Breast epithelium (tissue), 4 donors: ENCODE data around the gene FAM187B. TPM values are rescaled to one million over a fixed set of nuclear protein-coding genes. Genes with fewer than 3 reads are reported as not detected.

Experiments used
- DNase-seq, 2 donors: peaks; one replicate each; pipeline ENCODE4 v3.0.0-alpha.2; 2019; ENCODE audit warnings: low spot score in 2 of 2
- H3K27ac ChIP-seq, 2 donors: fragments of 200-600 bp; sonication (generic) in 1 of 2; one replicate each; pipeline ENCODE4 v1.5.1; 2016 to 2019; ENCODE audit warnings: mild to moderate bottlenecking in 1 of 2
- H3K27me3 ChIP-seq, 2 donors: fragments of 200-600 bp; sonication (generic) in 1 of 2; one replicate each; pipeline versions ENCODE4 v1.5.1 to v1.6.0; 2017 to 2019; ENCODE audit warnings: control low read depth in 1 of 2, mild to moderate bottlenecking in 1 of 2
- H3K36me3 ChIP-seq: fragments of 200-600 bp; one replicate; pipeline ENCODE4 v1.5.1; 2019
- H3K4me1 ChIP-seq, 2 donors: fragments of 200-600 bp; sonication (generic); one replicate each; pipeline ENCODE4 v1.5.1; 2016 to 2019; ENCODE audit warnings: control low read depth in 1 of 2
- H3K4me3 ChIP-seq, 3 donors: fragments of 200-600 bp; sonication (generic); 1 replicate in 2 of 3; 2 replicates in 1 of 3; pipeline ENCODE4 v1.5.1; 2016 to 2019; ENCODE audit warnings: mild to moderate bottlenecking in 3 of 3, moderate library complexity in 2 of 3
- H3K9me3 ChIP-seq, 2 donors: fragments of 200-600 bp; sonication (generic) in 1 of 2; one replicate each; pipeline ENCODE4 v1.5.1; 2016 to 2019; ENCODE audit warnings: control low read depth in 1 of 2
- POLR2A ChIP-seq: fragments of 450-650 bp; IDR thresholded peaks from one replicate; pipeline ENCODE4 v1.6.1; 2016; ENCODE audit warnings: antibody characterized with exemption, mild to moderate bottlenecking, moderate library complexity
- POLR2AphosphoS5 ChIP-seq, 3 donors: sonication (generic); formaldehyde crosslinking; IDR thresholded peaks; one replicate each; pipeline ENCODE4 v1.6.1; 2017; ENCODE audit warnings: antibody characterized with exemption in 3 of 3
- intact Hi-C: fragments of 100-400 bp; cut with DNase I; formaldehyde crosslinking; loops from one replicate; pipeline ENCODE4 v1.15.1; 2023; ENCODE audit warnings: low total_unique reads
- total RNA-seq, 3 donors: library from RNA; depleted of rRNA; stranded (reverse); fragments of >200 nt; gene quantifications; one replicate each; pipeline ENCODE4 v1.1.0, GENCODE V29; 2016
- TF ChIP-seq, protein P1 (sequence below), 3 donors: fragments of 450-650 bp; IDR thresholded peaks; one replicate each; pipeline ENCODE4 v1.5.1; 2016 to 2017; ENCODE audit warnings: antibody characterized with exemption in 3 of 3, mild to moderate bottlenecking in 3 of 3, moderate library complexity in 3 of 3

FAM187B gene
- total RNA-seq, 3 donors from 2014 or later, result 0.44 TPM; not detected in 2

GRCh38 chr19:35195830-35196229 is 32.7 kb downstream of the FAM187B start:
- Histone ChIP-seq H3K4me3 (no peak overlapping the region), H3K4me1 (no peaks in the 10 kb centered on the region), H3K36me3 (no peaks in the 10 kb centered on the region), H3K9me3 (no peaks in the 10 kb centered on the region), H3K27me3 (no peaks in the 10 kb centered on the region), H3K27ac (no peak overlapping the region)
- no peak for DNase-seq
- intact Hi-C loops, result no loop called here
- TF ChIP-seq POLR2AphosphoS5 (IDR thresholded peaks at IDR 0.05), result no peak
- TF ChIP-seq POLR2A, result no peak
- TF ChIP-seq, protein P1, sequence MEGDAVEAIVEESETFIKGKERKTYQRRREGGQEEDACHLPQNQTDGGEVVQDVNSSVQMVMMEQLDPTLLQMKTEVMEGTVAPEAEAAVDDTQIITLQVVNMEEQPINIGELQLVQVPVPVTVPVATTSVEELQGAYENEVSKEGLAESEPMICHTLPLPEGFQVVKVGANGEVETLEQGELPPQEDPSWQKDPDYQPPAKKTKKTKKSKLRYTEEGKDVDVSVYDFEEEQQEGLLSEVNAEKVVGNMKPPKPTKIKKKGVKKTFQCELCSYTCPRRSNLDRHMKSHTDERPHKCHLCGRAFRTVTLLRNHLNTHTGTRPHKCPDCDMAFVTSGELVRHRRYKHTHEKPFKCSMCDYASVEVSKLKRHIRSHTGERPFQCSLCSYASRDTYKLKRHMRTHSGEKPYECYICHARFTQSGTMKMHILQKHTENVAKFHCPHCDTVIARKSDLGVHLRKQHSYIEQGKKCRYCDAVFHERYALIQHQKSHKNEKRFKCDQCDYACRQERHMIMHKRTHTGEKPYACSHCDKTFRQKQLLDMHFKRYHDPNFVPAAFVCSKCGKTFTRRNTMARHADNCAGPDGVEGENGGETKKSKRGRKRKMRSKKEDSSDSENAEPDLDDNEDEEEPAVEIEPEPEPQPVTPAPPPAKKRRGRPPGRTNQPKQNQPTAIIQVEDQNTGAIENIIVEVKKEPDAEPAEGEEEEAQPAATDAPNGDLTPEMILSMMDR (IDR thresholded peaks at IDR 0.05), result no peak

GRCh38 chr19:35194012-35194984 is 34.2 kb downstream of the FAM187B start:
- no peaks in the 10 kb centered on the region for H3K27me3 ChIP-seq
- no peaks in the 10 kb centered on the region for H3K9me3 ChIP-seq
- no peaks in the 10 kb centered on the region for H3K36me3 ChIP-seq
- no peaks in the 10 kb centered on the region for H3K4me1 ChIP-seq
- no peak overlapping the region for H3K27ac ChIP-seq
- TF ChIP-seq, protein P1 (IDR thresholded peaks at IDR 0.05), result no peak
- TF ChIP-seq POLR2AphosphoS5 (IDR thresholded peaks at IDR 0.05), result no peak
- TF ChIP-seq POLR2A, result no peak
- no peak for DNase-seq
- intact Hi-C loops, result no loop called here
- H3K4me3 ChIP-seq, result no peak overlapping the region

- no peaks in the 10 kb centered on the region for H3K27me3 ChIP-seq
- intact Hi-C loops, result no loop called here
- H3K9me3 ChIP-seq, result peaks cover 0 to 7% of the 10 kb centered on the region in 2 donors
- no peaks in the 10 kb centered on the region for H3K4me1 ChIP-seq
- no peak overlapping the region for H3K4me3 ChIP-seq
- no peak for DNase-seq
- no peaks in the 10 kb centered on the region for H3K36me3 ChIP-seq
- no peak overlapping the region for H3K27ac ChIP-seq
- TF ChIP-seq POLR2AphosphoS5 (IDR thresholded peaks at IDR 0.05), result no peak
- TF ChIP-seq, protein P1 (IDR thresholded peaks at IDR 0.05), result no peak
- no peak for TF ChIP-seq POLR2A
Measured at GRCh38 chr19:35184884-35185283, 43.7 kb downstream of the FAM187B start.

- H3K27me3 ChIP-seq, result no peaks in the 10 kb centered on the region
- no peak for DNase-seq
- peaks cover 0 to 7% of the 10 kb centered on the region in 2 donors for H3K9me3 ChIP-seq
- H3K27ac ChIP-seq, result no peak overlapping the region
- intact Hi-C loops, result no loop called here
- TF ChIP-seq POLR2A (no peak), POLR2AphosphoS5 (IDR thresholded peaks at IDR 0.05) (no peak)
- TF ChIP-seq, protein P1 (IDR thresholded peaks at IDR 0.05), result no peak
- no peak overlapping the region for H3K4me3 ChIP-seq
- H3K36me3 ChIP-seq, result no peaks in the 10 kb centered on the region
- H3K4me1 ChIP-seq, result no peaks in the 10 kb centered on the region
Measured at GRCh38 chr19:35184267-35184666, 44.3 kb downstream of the FAM187B start.

GRCh38 chr19:35181387-35181786 is 47.2 kb downstream of the FAM187B start:
- Histone ChIP-seq H3K4me3 (no peak overlapping the region), H3K27me3 (no peaks in the 10 kb centered on the region), H3K27ac (no peak overlapping the region), H3K9me3 (peaks cover 0 to 7% of the 10 kb centered on the region in 2 donors), H3K36me3 (no peaks in the 10 kb centered on the region), H3K4me1 (peaks cover 0 to under 1% of the 10 kb centered on the region in 2 donors)
- intact Hi-C loops, result no loop called here
- DNase-seq, result no peak
- TF ChIP-seq POLR2A (no peak), POLR2AphosphoS5 (IDR thresholded peaks at IDR 0.05) (no peak)
- TF ChIP-seq, protein P1 (IDR thresholded peaks at IDR 0.05), result no peak
